ENCODE measurements around the gene PLD3.

Gene PLD3

GRCh38 chr19:40339018-40339728, 9.3 kb upstream of the PLD3 start:
- H3K4me3 ChIP-seq (ENCODE audit: low read depth, low read length) = no peak overlapping the region
- no peak for TF ChIP-seq CTCF (IDR thresholded peaks at IDR 0.05; ENCODE audit: borderline replicate concordance, insufficient read depth, low read depth, low read length)

- H3K4me3 ChIP-seq (ENCODE audit: low read depth, low read length) = no peak overlapping the region
- no peak for TF ChIP-seq CTCF (IDR thresholded peaks at IDR 0.05; ENCODE audit: borderline replicate concordance, insufficient read depth, low read depth, low read length)
Measured at GRCh38 chr19:40341601-40342482, 6.7 kb upstream of the PLD3 start.

GRCh38 chr19:40342644-40343311, 5.7 kb upstream of the PLD3 start:
- no peak overlapping the region for H3K4me3 ChIP-seq (ENCODE audit: low read depth, low read length)
- no peak for TF ChIP-seq CTCF (IDR thresholded peaks at IDR 0.05; ENCODE audit: borderline replicate concordance, insufficient read depth, low read depth, low read length)

GRCh38 chr19:40344422-40344821, 4.1 kb upstream of the PLD3 start:
- TF ChIP-seq CTCF (IDR thresholded peaks at IDR 0.05; ENCODE audit: borderline replicate concordance, insufficient read depth, low read depth, low read length) = no peak
- no peak overlapping the region for H3K4me3 ChIP-seq (ENCODE audit: low read depth, low read length)

- TF ChIP-seq CTCF (IDR thresholded peaks at IDR 0.05; ENCODE audit: borderline replicate concordance, insufficient read depth, low read depth, low read length) = no peak
- H3K4me3 ChIP-seq (ENCODE audit: low read depth, low read length) = peak overlapping the region; percentile 82
Measured at GRCh38 chr19:40348961-40349507, 539 bp downstream of the PLD3 start.

- H3K4me3 ChIP-seq (ENCODE audit: low read depth, low read length) = peak overlapping the region; percentile 33
- no peak for TF ChIP-seq CTCF (IDR thresholded peaks at IDR 0.05; ENCODE audit: borderline replicate concordance, insufficient read depth, low read depth, low read length)
Measured at GRCh38 chr19:40355975-40356680, 7.6 kb downstream of the PLD3 start.

All from GM12875 (cell line).